Colonic mucosa (tissue), 4 donors: ENCODE results near the gene CDKN1A. TPM values are rescaled to one million over a fixed set of nuclear protein-coding genes. Genes with fewer than 3 reads are reported as not detected.

Experiments
- DNase-seq: peaks from one replicate; pipeline ENCODE4 v3.0.0-alpha.2; 2020
- H3K27ac ChIP-seq: fragments of 200-600 bp; one replicate; pipeline ENCODE4 v1.8.0; 2021
- H3K27me3 ChIP-seq: fragments of 200-600 bp; one replicate; pipeline ENCODE4 v1.8.0; 2021
- H3K36me3 ChIP-seq: fragments of 200-600 bp; one replicate; pipeline ENCODE4 v1.8.0; 2021
- H3K4me1 ChIP-seq: fragments of 200-600 bp; one replicate; pipeline ENCODE4 v1.8.0; 2021; ENCODE audit warnings: mild to moderate bottlenecking
- H3K4me3 ChIP-seq: fragments of 200-600 bp; one replicate; pipeline ENCODE4 v1.8.0; 2021
- H3K9ac ChIP-seq, 2 donors: one replicate each; pipeline ENCODE4 v1.7.0; 2013; ENCODE audit warnings: control low read depth in 2 of 2, low read depth in 2 of 2, low read length in 2 of 2
- H3K9me3 ChIP-seq: fragments of 200-600 bp; one replicate; pipeline ENCODE4 v1.8.0; 2021
- intact Hi-C: fragments of 100-400 bp; cut with DNase I; formaldehyde crosslinking; loops from one replicate; pipeline ENCODE4 v1.14.1; 2022
- total RNA-seq, 2 donors: library from RNA; stranded (reverse); fragmentation: NEBNext Ultra II Directional in 1 of 2; extraction: Animal tissue kit (Norgen Biotek cat#: 25700) in 1 of 2; gene quantifications; one replicate each; pipeline ENCODE4 v1.2.1, GENCODE V29; 2021
- TF ChIP-seq, protein P1 (sequence below): fragments of 200-600 bp; IDR thresholded peaks from one replicate; pipeline ENCODE4 v1.8.0; 2022; ENCODE audit warnings: antibody characterized with exemption, mild to moderate bottlenecking
- donor health status: healthy.
- donor health status: DM: no; HTN: no; CAD: no.
- donor health status: DM: no; HTN: no; CAD: no.

The CDKN1A gene
- total RNA-seq, 2 donors from 2014 or later: 157 to 286 TPM

DNA sequence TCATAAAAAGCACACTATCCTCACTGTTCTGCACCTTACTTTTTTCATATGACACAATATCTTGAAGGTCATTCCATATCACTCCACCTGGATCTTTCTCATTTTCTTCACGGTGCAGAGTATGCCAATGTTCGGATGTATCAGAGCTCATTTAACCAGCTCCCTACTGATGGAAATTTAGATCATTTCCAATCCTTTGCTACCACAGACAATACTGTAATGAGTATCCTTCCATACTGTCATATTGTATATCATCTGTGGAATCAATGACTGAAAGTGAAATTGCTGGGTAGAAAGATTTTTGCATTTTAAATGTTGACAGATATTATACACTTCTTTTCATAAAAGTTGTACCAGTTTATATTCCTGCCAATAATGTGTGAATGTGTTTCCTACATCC is 16.9 kb downstream of the CDKN1A start:
- DNase-seq: no peak
- Histone ChIP-seq H3K9me3 (no peaks in the 10 kb centered on the region), H3K4me3 (no peak overlapping the region), H3K36me3 (no peaks in the 10 kb centered on the region), H3K27me3 (no peaks in the 10 kb centered on the region), H3K27ac (no peak overlapping the region), H3K9ac (no peak overlapping the region), H3K4me1 (no peaks in the 10 kb centered on the region)
- TF ChIP-seq, protein P1, sequence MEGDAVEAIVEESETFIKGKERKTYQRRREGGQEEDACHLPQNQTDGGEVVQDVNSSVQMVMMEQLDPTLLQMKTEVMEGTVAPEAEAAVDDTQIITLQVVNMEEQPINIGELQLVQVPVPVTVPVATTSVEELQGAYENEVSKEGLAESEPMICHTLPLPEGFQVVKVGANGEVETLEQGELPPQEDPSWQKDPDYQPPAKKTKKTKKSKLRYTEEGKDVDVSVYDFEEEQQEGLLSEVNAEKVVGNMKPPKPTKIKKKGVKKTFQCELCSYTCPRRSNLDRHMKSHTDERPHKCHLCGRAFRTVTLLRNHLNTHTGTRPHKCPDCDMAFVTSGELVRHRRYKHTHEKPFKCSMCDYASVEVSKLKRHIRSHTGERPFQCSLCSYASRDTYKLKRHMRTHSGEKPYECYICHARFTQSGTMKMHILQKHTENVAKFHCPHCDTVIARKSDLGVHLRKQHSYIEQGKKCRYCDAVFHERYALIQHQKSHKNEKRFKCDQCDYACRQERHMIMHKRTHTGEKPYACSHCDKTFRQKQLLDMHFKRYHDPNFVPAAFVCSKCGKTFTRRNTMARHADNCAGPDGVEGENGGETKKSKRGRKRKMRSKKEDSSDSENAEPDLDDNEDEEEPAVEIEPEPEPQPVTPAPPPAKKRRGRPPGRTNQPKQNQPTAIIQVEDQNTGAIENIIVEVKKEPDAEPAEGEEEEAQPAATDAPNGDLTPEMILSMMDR: no peak
- intact Hi-C loops: loop anchor here (10.0 kb wide), 1 partner anchor 281 kb away; no protein-coding TSS in a partner anchor

DNA sequence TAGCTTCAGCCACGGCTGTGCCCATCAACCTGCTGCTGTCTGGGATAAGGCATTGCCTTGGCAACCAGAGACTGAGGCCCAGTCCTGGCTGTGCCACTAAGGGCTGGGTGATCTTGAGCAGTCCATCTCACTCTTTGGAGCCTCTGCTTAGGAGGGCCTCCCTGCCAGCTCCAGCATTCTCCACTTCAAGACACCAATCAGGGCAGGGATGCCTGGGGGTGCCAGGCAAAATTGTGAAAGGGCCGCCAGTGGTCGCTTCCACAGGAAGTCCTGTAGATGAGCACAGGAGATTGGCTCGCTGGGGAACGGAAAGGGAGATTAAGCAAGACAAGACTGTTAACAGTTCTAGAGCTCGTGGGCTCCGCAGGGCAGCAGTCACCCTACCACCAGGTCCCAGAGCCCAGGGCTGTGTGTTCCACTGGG is 19.0 kb downstream of the CDKN1A start, which contains the start of gene RAB44:
Gene RAB44, plus strand, starts transcription at position 346 of the 423 bp plus-strand sequence. CDS start 6,410 bp downstream, outside the sequence.
- Histone ChIP-seq H3K27me3 (no peaks in the 10 kb centered on the region), H3K9ac (no peak within 1 kb of the TSS), H3K4me1 (no peaks in the 10 kb centered on the region), H3K9me3 (no peaks in the 10 kb centered on the region), H3K27ac (no peak within 1 kb of the TSS), H3K36me3 (no peaks in the 10 kb centered on the region), H3K4me3 (no peak within 1 kb of the TSS)
- DNase-seq: no peak
- TF ChIP-seq, protein P1: no peak
- intact Hi-C loops: loop anchor here (10.0 kb wide), 1 partner anchor 283 kb away; no protein-coding TSS in a partner anchor

DNA sequence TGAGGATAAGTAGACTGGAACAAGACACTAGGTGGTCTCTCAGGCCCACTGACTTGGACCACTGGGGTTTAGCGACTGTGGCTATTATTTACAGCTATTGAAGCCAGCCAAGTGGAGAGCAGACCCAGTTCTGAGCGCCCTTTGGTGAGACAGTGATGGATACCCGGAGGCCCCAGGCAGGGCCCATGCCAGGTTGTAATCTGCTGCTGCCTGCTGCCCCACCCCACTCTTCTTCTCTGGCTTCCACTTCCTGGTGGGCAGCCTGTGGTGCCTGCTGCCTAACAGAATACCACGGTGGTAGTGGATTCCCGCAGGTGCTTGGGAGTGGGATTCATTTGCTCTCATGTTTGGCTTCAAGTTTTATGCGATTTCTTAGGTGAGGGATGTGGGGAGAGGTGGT is 19.7 kb downstream of the CDKN1A start:
- intact Hi-C loops: loop anchor here (10.0 kb wide), 1 partner anchor 283 kb away; no protein-coding TSS in a partner anchor
- Histone ChIP-seq H3K27me3 (no peaks in the 10 kb centered on the region), H3K36me3 (no peaks in the 10 kb centered on the region), H3K4me3 (no peak overlapping the region), H3K9me3 (no peaks in the 10 kb centered on the region), H3K9ac (no peak overlapping the region), H3K27ac (no peak overlapping the region), H3K4me1 (no peaks in the 10 kb centered on the region)
- TF ChIP-seq, protein P1: no peak
- DNase-seq: no peak

DNA sequence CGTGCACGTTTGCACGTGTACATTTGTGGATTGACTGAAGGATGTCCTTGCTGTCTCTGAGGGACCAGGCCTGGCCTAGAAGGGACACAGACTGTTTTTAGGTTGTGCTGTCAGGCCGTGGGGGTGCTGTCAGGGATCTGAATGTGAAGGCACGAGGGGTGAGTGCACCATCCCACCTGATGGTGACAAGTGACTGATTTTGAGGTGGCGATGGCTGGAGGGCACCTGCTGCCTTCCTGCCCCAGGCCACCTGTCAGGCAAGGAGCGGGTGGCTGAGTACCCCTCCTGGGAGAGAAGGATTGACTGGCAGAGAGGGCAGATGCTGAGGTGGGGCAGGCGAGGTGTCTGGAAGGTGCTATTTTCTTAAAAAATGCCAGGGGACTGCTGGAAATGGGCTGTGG is 20.4 kb downstream of the CDKN1A start:
- H3K27me3 ChIP-seq: no peaks in the 10 kb centered on the region
- intact Hi-C loops: loop anchor here (10.0 kb wide), 1 partner anchor 284 kb away; no protein-coding TSS in a partner anchor
- no peak overlapping the region for H3K4me3 ChIP-seq
- H3K9me3 ChIP-seq: no peaks in the 10 kb centered on the region
- DNase-seq: no peak
- no peaks in the 10 kb centered on the region for H3K4me1 ChIP-seq
- H3K9ac ChIP-seq: no peak overlapping the region
- no peaks in the 10 kb centered on the region for H3K36me3 ChIP-seq
- TF ChIP-seq, protein P1: no peak
- H3K27ac ChIP-seq: no peak overlapping the region

DNA sequence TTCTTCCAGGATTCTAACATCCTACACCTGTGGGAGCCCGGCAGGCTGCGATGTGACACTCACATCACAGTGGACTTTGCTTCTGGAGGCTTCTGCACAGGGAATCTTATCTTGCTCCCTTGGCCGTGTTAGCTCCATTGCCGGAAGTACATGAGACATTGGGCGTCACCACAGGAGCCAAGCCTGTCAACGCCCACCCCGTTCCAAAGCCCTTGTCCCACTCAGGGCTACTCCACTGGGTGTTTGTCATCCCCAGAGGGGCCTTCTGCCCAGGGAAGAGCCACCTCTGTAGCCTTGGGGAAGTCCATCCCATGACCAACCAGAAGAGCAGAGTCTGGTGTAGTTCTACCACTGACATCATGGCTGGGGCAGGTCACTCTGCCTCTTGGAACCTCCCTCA is 20.8 kb downstream of the CDKN1A start:
- no peak for DNase-seq

More for the DNA sequence above, 20.8 kb downstream of the CDKN1A start:
- H3K9me3 ChIP-seq: no peaks in the 10 kb centered on the region
- no peaks in the 10 kb centered on the region for H3K36me3 ChIP-seq
- no peak overlapping the region for H3K27ac ChIP-seq
- TF ChIP-seq, protein P1: no peak
- H3K27me3 ChIP-seq: no peaks in the 10 kb centered on the region
- no peak overlapping the region for H3K4me3 ChIP-seq
- H3K4me1 ChIP-seq: no peaks in the 10 kb centered on the region
- no peak overlapping the region for H3K9ac ChIP-seq
- intact Hi-C loops: loop anchor here (10.0 kb wide), 1 partner anchor 285 kb away; no protein-coding TSS in a partner anchor
